RWPE1 (cell line): Measurements from ENCODE around the gene DYNLL1.

Experiments
- CTCF ChIA-PET: fragments of 350-600 bp; sonication (Branson Sonifier 250); formaldehyde crosslinking; extraction: SDS; loops from one replicate; lab custom pipeline; 2021; lab: Yijun Ruan, JAX
- POLR2A ChIA-PET: fragments of 400-600 bp; formaldehyde crosslinking; extraction: SDS; loops from one replicate; lab custom pipeline; 2020; ENCODE audit warnings: antibody characterized with exemption; ENCODE audit not compliant: low non-redundant PET; lab: Yijun Ruan, JAX
- DNase-seq: peaks from one replicate; pipeline ENCODE4 v3.0.0; 2012; ENCODE audit warnings: low spot score
- H3K27ac ChIP-seq: fragments of 450-650 bp; 2 replicates; pipeline ENCODE4 v1.5.1; 2017
- TF ChIP-seq, protein P1 (sequence below): fragments of 450-650 bp; conservative IDR thresholded peaks from 2 replicates; pipeline ENCODE4 v1.5.1; 2017; ENCODE audit warnings: low read depth, mild to moderate bottlenecking

Gene DYNLL1

DNA sequence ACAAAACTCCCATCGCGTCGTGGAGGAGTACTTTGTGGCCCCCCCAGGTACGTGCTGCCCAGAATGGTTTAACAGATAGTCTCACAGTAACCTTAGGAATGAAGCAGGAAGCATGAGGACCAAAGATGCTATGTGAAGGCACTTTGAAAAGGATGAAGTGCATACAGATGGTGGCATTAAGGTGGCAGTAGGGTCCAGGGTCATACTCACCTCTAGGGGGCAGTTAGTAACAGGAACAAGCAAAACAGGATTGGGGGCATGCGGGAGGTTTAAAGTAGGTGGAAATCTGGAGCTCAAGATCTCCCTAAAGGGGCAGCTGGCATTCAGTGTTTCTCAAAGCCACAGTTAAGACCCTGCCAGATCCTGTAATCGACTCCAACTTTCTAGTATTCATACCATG is 38.8 kb upstream of the DYNLL1 start:
- TF ChIP-seq, protein P1, sequence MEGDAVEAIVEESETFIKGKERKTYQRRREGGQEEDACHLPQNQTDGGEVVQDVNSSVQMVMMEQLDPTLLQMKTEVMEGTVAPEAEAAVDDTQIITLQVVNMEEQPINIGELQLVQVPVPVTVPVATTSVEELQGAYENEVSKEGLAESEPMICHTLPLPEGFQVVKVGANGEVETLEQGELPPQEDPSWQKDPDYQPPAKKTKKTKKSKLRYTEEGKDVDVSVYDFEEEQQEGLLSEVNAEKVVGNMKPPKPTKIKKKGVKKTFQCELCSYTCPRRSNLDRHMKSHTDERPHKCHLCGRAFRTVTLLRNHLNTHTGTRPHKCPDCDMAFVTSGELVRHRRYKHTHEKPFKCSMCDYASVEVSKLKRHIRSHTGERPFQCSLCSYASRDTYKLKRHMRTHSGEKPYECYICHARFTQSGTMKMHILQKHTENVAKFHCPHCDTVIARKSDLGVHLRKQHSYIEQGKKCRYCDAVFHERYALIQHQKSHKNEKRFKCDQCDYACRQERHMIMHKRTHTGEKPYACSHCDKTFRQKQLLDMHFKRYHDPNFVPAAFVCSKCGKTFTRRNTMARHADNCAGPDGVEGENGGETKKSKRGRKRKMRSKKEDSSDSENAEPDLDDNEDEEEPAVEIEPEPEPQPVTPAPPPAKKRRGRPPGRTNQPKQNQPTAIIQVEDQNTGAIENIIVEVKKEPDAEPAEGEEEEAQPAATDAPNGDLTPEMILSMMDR, result peak; percentile 16; the same call in 1 of the 2 replicates
- ChIA-PET CTCF (interaction anchor here (0.6 to 0.7 kb wide), 3 partner anchors 10 to 253 kb away, joined by 3 read pairs; no protein-coding TSS in a partner anchor), POLR2A (interaction anchor here (0.8 kb wide), 1 partner anchor 391 kb away, joined by 3 read pairs; no protein-coding TSS in a partner anchor)
- H3K27ac ChIP-seq, result no peak overlapping the region
- no peak for DNase-seq

GRCh38 chr12:120460157-120460556 is 35.8 kb upstream of the DYNLL1 start:
- ChIA-PET POLR2A (no interaction called here), CTCF (no interaction called here)
- TF ChIP-seq, protein P1, result no peak
- DNase-seq, result no peak
- H3K27ac ChIP-seq, result no peak overlapping the region

DNA sequence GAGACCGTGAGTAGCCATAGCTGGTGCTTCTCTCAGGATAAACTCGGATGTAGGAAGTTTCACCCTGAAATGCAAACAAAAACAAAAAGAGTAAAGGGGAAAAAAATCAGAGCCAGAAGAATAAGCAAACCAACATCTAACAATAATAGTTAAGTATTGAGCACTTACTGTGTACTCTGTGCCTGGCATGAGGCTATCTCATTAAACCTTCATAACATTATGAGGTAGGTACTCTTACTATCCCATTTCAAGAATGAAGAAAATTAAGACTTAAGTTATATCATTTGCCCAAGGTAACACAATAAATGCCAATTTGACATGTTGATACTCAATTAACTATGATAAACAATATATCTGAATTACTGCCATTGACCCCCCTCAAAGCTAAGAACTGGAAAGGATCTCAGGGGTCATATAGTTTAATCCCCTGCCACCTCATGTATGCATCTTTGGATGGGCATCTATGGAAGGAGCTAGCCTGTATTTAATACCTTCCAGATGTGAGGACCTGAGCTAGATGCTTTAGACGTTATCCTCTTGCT is 33.7 kb upstream of the DYNLL1 start:
- ChIA-PET POLR2A (no interaction called here), CTCF (interaction anchor here (0.5 kb wide), 1 partner anchor 129 kb away, joined by 3 read pairs; no protein-coding TSS in a partner anchor)
- no peak overlapping the region for H3K27ac ChIP-seq
- TF ChIP-seq, protein P1, result no peak
- no peak for DNase-seq

DNA sequence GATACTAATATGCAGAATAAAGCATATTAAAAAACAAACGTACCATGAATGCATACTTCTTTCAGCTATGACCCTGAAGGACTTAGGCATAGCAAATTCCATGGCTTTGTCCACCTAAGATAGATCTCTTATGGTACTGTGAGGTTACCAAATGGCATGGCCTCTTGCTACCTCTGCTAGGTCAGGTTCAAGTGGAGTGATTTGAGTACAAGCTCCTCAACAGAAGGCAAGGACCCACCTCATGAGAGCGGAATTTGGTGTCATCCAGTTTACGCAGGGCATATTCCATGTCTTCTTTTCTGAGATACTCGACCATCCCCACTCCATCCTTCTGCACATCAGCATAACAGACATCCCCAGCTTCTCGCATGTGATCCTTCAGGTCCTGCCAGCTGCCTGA is 32.2 kb upstream of the DYNLL1 start:
- CTCF ChIA-PET, result no interaction called here

DNA sequence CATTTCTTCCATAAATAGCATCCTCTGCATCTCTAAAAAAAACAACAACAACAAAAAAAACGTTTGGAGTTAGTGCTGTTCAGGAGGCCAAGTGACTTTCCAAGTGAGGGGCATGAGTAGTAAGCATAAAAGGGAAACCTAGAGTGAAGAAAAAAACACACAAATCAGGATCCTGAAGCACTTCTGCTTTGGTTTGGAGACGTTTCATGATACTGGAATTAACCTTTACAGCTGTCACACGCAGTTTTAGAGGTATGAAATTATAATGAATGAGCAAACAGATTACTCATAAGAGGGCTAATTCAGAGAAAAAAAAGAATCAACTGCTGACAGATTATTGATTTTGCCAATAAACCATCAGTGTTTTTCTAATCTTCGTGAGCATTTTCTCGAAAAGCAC is 30.2 kb upstream of the DYNLL1 start:
- CTCF ChIA-PET, result interaction anchor here (0.6 kb wide), 1 partner anchor 36 kb away, joined by 4 read pairs; no protein-coding TSS in a partner anchor
- no peak for DNase-seq
- TF ChIP-seq, protein P1, result no peak
- POLR2A ChIA-PET, result no interaction called here
- no peak overlapping the region for H3K27ac ChIP-seq

More for the DNA sequence above, 32.2 kb upstream of the DYNLL1 start:
- POLR2A ChIA-PET, result no interaction called here
- DNase-seq, result no peak
- H3K27ac ChIP-seq, result no peak overlapping the region
- TF ChIP-seq, protein P1, result no peak

GRCh38 chr12:120466560-120467315 is 29.2 kb upstream of the DYNLL1 start:
- TF ChIP-seq, protein P1, result peak; percentile 48
- ChIA-PET POLR2A (interaction anchor here (0.5 kb wide), 1 partner anchor 27 kb away, joined by 3 read pairs; no protein-coding TSS in a partner anchor), CTCF (interaction anchor here (0.6 to 1.3 kb wide), 5 partner anchors 9 to 161 kb away, joined by 3 read pairs; partner anchors contain the start of gene DYNLL1)
- no peak for DNase-seq
- H3K27ac ChIP-seq, result no peak overlapping the region; the same call in 1 of the 2 replicates
